ENCODE measurements around the gene TEX35. TPM values are rescaled to one million over a fixed set of nuclear protein-coding genes. Genes with fewer than 3 reads are reported as not detected.

The TEX35 gene
- total and polyA plus RNA-seq, 2 experiments from 2014 or later: not detected

DNA sequence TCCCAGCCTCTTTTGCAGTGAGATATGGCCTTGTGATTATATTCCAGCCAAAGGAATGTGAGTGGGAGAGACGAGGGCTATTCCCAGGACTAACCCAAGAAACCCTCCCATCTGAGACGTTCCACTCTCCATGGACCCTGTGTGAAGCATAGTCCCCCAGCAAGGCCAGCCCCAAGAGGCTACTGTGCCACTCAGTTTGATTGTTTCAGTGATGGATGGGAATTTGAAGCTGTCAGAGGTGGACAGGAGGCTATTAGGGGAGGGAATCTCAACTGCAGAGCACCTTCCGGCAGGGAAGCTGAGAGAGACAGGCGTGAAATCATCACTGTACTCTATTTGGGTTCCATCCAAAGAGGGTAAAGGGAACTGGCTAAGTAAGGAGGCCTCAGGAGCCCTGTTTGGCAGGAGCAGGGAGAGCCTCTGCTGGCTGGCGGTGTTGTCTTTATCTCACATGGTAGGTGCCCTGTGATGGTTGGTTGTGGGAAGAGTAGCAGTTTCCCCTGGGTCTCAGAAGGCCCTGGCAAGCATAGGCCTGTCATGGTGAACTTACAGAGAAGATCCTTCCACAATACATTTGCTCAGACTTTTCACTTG, 3.4 kb upstream of the TEX35 start:
- Histone ChIP-seq H3K27me3 (no peaks in the 10 kb centered on the region), H3K36me3 (no peaks in the 10 kb centered on the region), H3K4me3 (no peak overlapping the region), H3K27ac (no peak overlapping the region), H3K9me3 (ENCODE audit: low read depth) (no peaks in the 10 kb centered on the region), H3K4me1 (ENCODE audit: low read depth) (peaks cover 6% of the 10 kb centered on the region)
- TF ChIP-seq, protein P1, sequence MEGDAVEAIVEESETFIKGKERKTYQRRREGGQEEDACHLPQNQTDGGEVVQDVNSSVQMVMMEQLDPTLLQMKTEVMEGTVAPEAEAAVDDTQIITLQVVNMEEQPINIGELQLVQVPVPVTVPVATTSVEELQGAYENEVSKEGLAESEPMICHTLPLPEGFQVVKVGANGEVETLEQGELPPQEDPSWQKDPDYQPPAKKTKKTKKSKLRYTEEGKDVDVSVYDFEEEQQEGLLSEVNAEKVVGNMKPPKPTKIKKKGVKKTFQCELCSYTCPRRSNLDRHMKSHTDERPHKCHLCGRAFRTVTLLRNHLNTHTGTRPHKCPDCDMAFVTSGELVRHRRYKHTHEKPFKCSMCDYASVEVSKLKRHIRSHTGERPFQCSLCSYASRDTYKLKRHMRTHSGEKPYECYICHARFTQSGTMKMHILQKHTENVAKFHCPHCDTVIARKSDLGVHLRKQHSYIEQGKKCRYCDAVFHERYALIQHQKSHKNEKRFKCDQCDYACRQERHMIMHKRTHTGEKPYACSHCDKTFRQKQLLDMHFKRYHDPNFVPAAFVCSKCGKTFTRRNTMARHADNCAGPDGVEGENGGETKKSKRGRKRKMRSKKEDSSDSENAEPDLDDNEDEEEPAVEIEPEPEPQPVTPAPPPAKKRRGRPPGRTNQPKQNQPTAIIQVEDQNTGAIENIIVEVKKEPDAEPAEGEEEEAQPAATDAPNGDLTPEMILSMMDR (IDR thresholded peaks at IDR 0.05; ENCODE audit: low read depth, low read length): no peak
- peak in 1 of 2 donors; percentile 37 for DNase-seq (ENCODE audit: low read depth in 1 of 2, low spot score in 1 of 2)

DNA sequence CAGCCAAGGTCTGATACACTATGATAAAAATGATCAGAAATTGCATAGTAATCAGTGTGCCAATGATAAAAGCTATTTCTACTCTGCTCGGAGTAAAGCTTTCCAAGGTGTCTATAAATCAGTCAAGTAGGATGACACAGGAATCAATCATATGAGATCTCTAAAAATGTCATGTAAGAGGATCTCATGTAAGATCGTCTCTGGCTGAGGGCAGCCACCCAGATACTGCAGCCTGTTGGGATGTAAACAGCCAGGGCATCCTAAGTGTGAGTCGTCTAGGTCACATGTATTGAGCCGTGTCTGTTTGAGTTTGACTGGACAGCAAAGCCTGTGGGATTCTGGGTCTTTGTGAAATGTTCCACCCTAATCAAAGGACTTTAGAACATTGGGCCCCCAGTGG, 2.8 kb upstream of the TEX35 start:
- no peaks in the 10 kb centered on the region for H3K27me3 ChIP-seq
- no peak overlapping the region for H3K27ac ChIP-seq
- TF ChIP-seq, protein P1 (IDR thresholded peaks at IDR 0.05; ENCODE audit: low read depth, low read length): no peak
- H3K4me3 ChIP-seq: no peak overlapping the region
- DNase-seq (ENCODE audit: low read depth in 1 of 2, low spot score in 1 of 2): no peak
- peaks cover 6% of the 10 kb centered on the region for H3K4me1 ChIP-seq (ENCODE audit: low read depth)
- no peaks in the 10 kb centered on the region for H3K36me3 ChIP-seq
- no peaks in the 10 kb centered on the region for H3K9me3 ChIP-seq (ENCODE audit: low read depth)

DNA sequence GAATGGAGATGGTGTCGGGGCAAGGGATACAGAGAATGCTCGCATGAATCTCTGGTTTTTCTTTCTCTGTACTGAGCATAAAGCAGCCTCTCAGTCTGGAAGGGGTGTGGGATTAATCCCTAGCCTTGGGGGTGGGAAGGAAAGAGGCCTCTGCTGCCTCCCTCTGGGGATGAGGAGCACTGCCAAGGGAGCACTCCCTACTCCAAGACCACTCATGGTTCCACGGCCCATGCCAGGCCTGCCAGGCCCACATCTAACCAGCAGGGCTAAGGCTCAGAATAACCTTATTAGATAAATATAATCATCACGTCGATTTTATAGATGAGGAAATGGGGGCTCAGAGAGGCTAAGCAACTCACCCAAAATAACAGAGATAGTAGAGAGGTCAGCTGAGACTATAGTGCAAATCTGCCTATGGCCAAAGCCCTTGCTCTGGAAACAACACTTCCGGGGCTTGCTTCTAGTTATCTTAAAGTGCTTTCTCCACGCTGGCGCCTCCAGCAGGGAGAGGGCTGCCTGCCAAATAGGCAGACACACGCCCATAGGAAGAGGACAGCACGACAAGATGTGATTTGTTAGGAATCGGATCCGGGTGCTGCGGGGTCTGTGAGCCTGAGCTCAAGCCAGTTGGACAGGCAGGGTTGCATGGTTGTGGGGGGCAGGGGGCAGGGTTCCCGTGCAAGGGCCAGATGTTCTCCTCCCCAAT, 522 bp downstream of the TEX35 start:
- no peak overlapping the region for H3K27ac ChIP-seq
- H3K4me3 ChIP-seq: no peak overlapping the region
- no peaks in the 10 kb centered on the region for H3K9me3 ChIP-seq (ENCODE audit: low read depth)
- TF ChIP-seq, protein P1 (IDR thresholded peaks at IDR 0.05; ENCODE audit: low read depth, low read length): no peak
- no peaks in the 10 kb centered on the region for H3K36me3 ChIP-seq
- peak; percentile 30 to 78 for DNase-seq (ENCODE audit: low read depth in 1 of 2, low spot score in 1 of 2)
- no peaks in the 10 kb centered on the region for H3K27me3 ChIP-seq
- H3K4me1 ChIP-seq (ENCODE audit: low read depth): no peaks in the 10 kb centered on the region

GRCh38 chr1:178516110-178516509, 3.2 kb downstream of the TEX35 start:
- no peak overlapping the region for H3K27ac ChIP-seq
- H3K9me3 ChIP-seq (ENCODE audit: low read depth): no peaks in the 10 kb centered on the region
- no peak for DNase-seq (ENCODE audit: low read depth in 1 of 2, low spot score in 1 of 2)
- no peak overlapping the region for H3K4me3 ChIP-seq
- no peaks in the 10 kb centered on the region for H3K27me3 ChIP-seq
- no peaks in the 10 kb centered on the region for H3K36me3 ChIP-seq
- TF ChIP-seq, protein P1 (IDR thresholded peaks at IDR 0.05; ENCODE audit: low read depth, low read length): no peak
- H3K4me1 ChIP-seq (ENCODE audit: low read depth): no peaks in the 10 kb centered on the region

DNA sequence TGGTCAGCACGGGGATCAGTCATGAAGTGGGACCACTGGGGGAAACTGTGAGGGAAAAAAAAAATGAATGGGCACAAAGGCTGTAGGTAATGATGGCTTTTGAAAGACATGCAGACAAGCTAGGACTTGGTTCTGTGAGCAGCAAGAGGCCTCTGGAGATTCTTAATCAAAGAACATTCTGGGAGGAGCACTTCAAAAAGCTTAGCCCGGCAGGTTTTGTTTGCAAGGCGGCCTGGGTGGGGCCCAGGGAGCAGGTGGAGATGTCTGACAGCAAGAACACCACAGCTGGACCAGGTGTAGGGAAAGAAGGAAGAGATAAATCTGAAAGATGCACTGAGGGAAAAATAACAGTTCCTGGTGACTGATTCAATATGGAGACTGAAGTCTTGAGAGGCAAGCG, 6.0 kb downstream of the TEX35 start:
- DNase-seq (ENCODE audit: low read depth in 1 of 2, low spot score in 1 of 2): no peak
- Histone ChIP-seq H3K4me3 (no peak overlapping the region), H3K27ac (no peak overlapping the region), H3K4me1 (ENCODE audit: low read depth) (no peaks in the 10 kb centered on the region), H3K36me3 (no peaks in the 10 kb centered on the region), H3K9me3 (ENCODE audit: low read depth) (no peaks in the 10 kb centered on the region), H3K27me3 (no peaks in the 10 kb centered on the region)
- TF ChIP-seq, protein P1 (IDR thresholded peaks at IDR 0.05; ENCODE audit: low read depth, low read length): no peak

Data from cardiac muscle cell (in vitro differentiated cells and primary cell).